ENCODE measurements around the gene STAC2. TPM values are rescaled to one million over a fixed set of nuclear protein-coding genes. Genes with fewer than 3 reads are reported as not detected.

STAC2 gene
- total and polyA plus RNA-seq, 9 of the 15 experiments (the other 6 are each of a cell fraction or from before 2014, with no cell fraction given), result not detected

- TF ChIP-seq, protein P1, sequence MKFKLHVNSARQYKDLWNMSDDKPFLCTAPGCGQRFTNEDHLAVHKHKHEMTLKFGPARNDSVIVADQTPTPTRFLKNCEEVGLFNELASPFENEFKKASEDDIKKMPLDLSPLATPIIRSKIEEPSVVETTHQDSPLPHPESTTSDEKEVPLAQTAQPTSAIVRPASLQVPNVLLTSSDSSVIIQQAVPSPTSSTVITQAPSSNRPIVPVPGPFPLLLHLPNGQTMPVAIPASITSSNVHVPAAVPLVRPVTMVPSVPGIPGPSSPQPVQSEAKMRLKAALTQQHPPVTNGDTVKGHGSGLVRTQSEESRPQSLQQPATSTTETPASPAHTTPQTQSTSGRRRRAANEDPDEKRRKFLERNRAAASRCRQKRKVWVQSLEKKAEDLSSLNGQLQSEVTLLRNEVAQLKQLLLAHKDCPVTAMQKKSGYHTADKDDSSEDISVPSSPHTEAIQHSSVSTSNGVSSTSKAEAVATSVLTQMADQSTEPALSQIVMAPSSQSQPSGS (CRISPR knock-in tag; IDR thresholded peaks at IDR 0.05), result no peak
- TF ChIP-seq ESRRA (IDR thresholded peaks at IDR 0.05; ENCODE audit: borderline replicate concordance, low read depth) (no peak), CBFB (CRISPR knock-in tag; IDR thresholded peaks at IDR 0.05) (no peak), POLR2B (IDR thresholded peaks at IDR 0.05; ENCODE audit: low read depth, partially characterized antibody) (no peak), ZNF274 (IDR thresholded peaks at IDR 0.05; ENCODE audit: borderline replicate concordance, low read depth, low read length) (no peak), HDAC3 (IDR thresholded peaks at IDR 0.05; ENCODE audit: borderline replicate concordance, partially characterized antibody) (no peak), PHF8 (IDR thresholded peaks at IDR 0.05; ENCODE audit: borderline replicate concordance, low read length) (no peak), CEBPB (tag; IDR thresholded peaks at IDR 0.05) (no peak), RBFOX2 (IDR thresholded peaks at IDR 0.05; ENCODE audit: low read depth, low read length) (no peak), ASH1L (IDR thresholded peaks at IDR 0.05; ENCODE audit: borderline replicate concordance, low read depth, partially characterized antibody) (no peak), ZNF77 (CRISPR knock-in tag; IDR thresholded peaks at IDR 0.05) (no peak)
- TF ChIP-seq, protein P2, sequence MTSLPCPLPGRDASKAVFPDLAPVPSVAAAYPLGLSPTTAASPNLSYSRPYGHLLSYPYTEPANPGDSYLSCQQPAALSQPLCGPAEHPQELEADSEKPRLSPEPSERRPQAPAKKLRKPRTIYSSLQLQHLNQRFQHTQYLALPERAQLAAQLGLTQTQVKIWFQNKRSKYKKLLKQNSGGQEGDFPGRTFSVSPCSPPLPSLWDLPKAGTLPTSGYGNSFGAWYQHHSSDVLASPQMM (CRISPR knock-in tag; IDR thresholded peaks at IDR 0.05), result no peak
These were observed 58.3 kb downstream of the STAC2 start (continued) for GRCh38 chr17:39167476-39167875.

Data from K562 (cell line).